Measurements from ENCODE around the gene BCAS1.

GRCh38 chr20:53981752-53982437 lies 88.5 kb downstream of the BCAS1 start:
- TF ChIP-seq POLR2A (IDR thresholded peaks at IDR 0.05): no peak
- TF ChIP-seq, protein P1, sequence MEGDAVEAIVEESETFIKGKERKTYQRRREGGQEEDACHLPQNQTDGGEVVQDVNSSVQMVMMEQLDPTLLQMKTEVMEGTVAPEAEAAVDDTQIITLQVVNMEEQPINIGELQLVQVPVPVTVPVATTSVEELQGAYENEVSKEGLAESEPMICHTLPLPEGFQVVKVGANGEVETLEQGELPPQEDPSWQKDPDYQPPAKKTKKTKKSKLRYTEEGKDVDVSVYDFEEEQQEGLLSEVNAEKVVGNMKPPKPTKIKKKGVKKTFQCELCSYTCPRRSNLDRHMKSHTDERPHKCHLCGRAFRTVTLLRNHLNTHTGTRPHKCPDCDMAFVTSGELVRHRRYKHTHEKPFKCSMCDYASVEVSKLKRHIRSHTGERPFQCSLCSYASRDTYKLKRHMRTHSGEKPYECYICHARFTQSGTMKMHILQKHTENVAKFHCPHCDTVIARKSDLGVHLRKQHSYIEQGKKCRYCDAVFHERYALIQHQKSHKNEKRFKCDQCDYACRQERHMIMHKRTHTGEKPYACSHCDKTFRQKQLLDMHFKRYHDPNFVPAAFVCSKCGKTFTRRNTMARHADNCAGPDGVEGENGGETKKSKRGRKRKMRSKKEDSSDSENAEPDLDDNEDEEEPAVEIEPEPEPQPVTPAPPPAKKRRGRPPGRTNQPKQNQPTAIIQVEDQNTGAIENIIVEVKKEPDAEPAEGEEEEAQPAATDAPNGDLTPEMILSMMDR (IDR thresholded peaks at IDR 0.05): no peak

Measured in body of pancreas (tissue), 4 donors.